ENCODE results near the gene SDR9C7.
"Not testable (repeated sequence)": the region's sequence is repeated elsewhere in the genome, so short reads cannot be mapped to it uniquely, and the experiment has no call there.

The SDR9C7 gene

GRCh38 chr12:56880125-56880992, 53.8 kb downstream of the SDR9C7 start:
- no peak overlapping the region for H3K4me3 ChIP-seq (ENCODE audit: control insufficient read depth, low read depth, low read length)
- DNase-seq (ENCODE audit: low read depth), result no peak
- no peak for TF ChIP-seq CTCF (conservative IDR thresholded peaks at IDR 0.05; ENCODE audit: control insufficient read depth, insufficient read depth, low read depth, low read length)

- not testable (repeated sequence) for H3K4me3 ChIP-seq (ENCODE audit: control insufficient read depth, low read depth, low read length); DNase-seq (ENCODE audit: low read depth)
Observed at GRCh38 chr12:56879240-56880124, 54.7 kb downstream of the SDR9C7 start.

- no peak for DNase-seq (ENCODE audit: low read depth)
- TF ChIP-seq CTCF (conservative IDR thresholded peaks at IDR 0.05; ENCODE audit: control insufficient read depth, insufficient read depth, low read depth, low read length), result no peak
- no peak overlapping the region for H3K4me3 ChIP-seq (ENCODE audit: control insufficient read depth, low read depth, low read length)
Observed at GRCh38 chr12:56878010-56878339, 56.2 kb downstream of the SDR9C7 start.

GRCh38 chr12:56877195-56878009, 56.8 kb downstream of the SDR9C7 start:
- no peak for TF ChIP-seq CTCF (conservative IDR thresholded peaks at IDR 0.05; ENCODE audit: control insufficient read depth, insufficient read depth, low read depth, low read length)
- no peak for DNase-seq (ENCODE audit: low read depth)
- H3K4me3 ChIP-seq (ENCODE audit: control insufficient read depth, low read depth, low read length), result no peak overlapping the region

GRCh38 chr12:56874821-56875220, 59.4 kb downstream of the SDR9C7 start:
- TF ChIP-seq CTCF (conservative IDR thresholded peaks at IDR 0.05; ENCODE audit: control insufficient read depth, insufficient read depth, low read depth, low read length), result no peak
- no peak for DNase-seq (ENCODE audit: low read depth)
- H3K4me3 ChIP-seq (ENCODE audit: control insufficient read depth, low read depth, low read length), result no peak overlapping the region

GRCh38 chr12:56873382-56873781, 60.8 kb downstream of the SDR9C7 start:
- no peak for DNase-seq (ENCODE audit: low read depth)
- TF ChIP-seq CTCF (conservative IDR thresholded peaks at IDR 0.05; ENCODE audit: control insufficient read depth, insufficient read depth, low read depth, low read length), result no peak
- no peak overlapping the region for H3K4me3 ChIP-seq (ENCODE audit: control insufficient read depth, low read depth, low read length)

All from fibroblast of mammary gland (primary cell).